Left renal cortex interstitium (tissue), 4 donors: Measurements from ENCODE around the gene ZDHHC14. TPM values are rescaled to one million over a fixed set of nuclear protein-coding genes. Genes with fewer than 3 reads are reported as not detected.
"Not testable (repeated sequence)": the region's sequence is repeated elsewhere in the genome, so short reads cannot be mapped to it uniquely, and the experiment has no call there.

ENCODE experiments used
- DNase-seq, 4 donors: peaks; one replicate each; pipeline ENCODE4 v3.0.0-alpha.2; 2013; ENCODE audit warnings: low read depth in 4 of 4, low spot score in 2 of 4, missing footprints in 1 of 4
- polyA plus RNA-seq, 4 donors: library from polyadenylated mRNA; unstranded; fragments of 120-200 nt; gene quantifications; one replicate each; pipeline ENCODE4 v1.2.1, GENCODE V29; 2013; ENCODE audit not compliant: insufficient read length in 4 of 4

Gene ZDHHC14
- polyA plus RNA-seq, 4 donors: 18.8 to 21.6 (median 19.9) TPM

DNA sequence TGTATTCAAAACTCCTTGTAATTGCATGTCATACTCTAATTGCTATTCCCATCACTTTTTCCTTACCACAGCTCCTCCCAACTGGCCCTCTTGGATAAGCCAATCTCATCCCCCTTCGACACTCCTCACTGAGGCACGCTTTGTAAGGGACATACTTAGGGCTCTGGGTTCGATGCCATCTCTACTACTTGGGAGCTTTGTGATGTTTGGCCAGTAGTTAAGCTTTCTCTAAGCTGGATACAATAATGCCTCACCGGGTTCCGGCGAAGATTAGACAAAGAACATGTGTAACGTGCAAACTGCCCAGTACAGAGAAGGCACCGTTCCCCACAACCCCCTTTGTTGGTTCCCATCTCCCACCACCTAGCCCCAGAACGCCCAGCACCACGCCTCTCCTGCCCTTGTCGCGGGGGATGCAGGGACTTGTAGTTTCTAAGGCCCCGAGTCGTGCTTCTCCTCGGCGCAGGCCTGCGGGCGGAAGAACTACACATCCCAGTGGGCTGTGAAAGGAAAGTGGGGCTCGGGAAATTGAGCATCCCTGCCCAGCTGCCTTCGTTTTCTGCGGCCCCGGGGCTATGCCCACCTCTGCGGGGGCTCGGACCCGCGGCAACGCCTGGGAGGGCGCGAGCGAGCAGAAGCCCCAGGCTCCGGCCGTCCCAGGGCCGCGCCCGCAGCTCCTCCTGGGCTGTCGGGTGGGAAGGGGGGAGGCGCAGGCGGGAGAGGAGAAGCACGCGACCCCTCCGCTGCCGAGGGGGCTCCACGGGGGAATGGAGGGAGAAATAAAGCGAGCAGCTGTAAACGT, 1.1 kb upstream of the ZDHHC14 start:
- DNase-seq: peak in 3 of 4 donors; percentile 66 to 89 (median 79)

- peak in 1 of 4 donors; percentile 35 for DNase-seq
Observed at GRCh38 chr6:157380458-157380778, 572 bp upstream of the ZDHHC14 start.

DNA sequence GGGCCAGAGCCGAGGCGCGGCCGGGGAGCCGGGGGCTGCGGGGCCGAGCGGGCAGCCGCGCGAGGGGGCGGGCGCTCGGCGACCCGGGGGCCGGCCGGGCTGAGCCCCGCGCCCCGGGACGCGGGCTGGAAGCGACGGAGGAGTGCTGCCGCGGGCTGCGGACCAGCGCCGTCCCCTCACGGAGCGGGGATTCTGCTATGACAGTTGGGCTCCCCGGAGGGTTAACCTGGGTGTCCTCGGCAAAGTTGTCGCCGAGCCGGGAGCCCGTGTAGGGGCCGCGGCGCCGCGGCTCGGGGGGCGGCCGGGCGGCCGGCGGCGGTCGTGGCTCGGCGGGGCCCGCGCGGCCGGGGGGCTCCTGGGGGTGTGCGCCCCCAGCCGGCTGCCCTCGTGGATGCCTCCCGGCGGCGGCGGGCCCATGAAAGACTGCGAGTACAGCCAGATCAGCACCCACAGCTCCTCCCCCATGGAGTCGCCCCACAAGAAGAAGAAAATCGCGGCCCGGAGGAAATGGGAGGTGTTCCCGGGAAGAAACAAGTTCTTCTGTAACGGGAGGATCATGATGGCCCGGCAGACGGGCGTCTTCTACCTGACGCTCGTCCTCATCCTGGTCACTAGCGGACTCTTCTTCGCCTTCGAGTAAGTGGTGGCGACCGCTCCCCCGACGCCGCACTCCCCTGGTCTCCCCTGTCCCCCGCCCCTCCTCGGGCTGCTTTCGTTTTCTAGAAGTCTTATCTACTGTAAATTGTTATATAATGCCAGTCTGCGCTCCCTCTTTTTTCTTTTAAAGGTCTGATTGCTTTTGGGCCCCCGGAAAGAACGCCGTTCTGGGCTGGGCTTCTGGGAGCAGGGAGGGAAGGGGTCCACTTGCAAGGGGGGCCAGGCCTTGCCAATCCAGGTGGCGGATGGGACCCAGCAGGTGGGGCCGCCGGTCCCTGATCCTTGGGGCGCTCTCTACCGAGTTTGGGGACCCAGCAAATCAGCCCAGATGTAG, 936 bp downstream of the ZDHHC14 start:
- peak in 2 of 4 donors; percentile 21 to 23 for DNase-seq

DNA sequence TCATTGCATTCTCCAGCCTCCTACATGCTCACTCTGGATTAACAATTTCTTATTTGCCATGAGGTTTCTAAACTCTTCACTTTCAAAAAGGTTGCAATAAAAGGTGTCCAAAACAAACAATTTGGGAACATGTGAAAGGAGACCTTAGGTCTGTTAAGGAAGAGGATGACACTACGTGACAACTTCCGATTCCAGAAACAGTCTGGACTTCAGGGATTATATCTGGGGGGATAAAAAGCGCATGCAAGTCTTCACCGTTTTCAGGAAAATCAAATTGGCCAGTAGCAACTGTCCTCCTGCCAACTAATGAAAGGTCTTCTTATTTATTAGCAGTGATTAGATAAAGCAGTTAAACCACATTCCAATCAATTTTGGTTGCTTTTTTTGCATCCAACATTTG, 1.8 kb downstream of the ZDHHC14 start:
- DNase-seq: no peak

- DNase-seq: no peak
Observed at GRCh38 chr6:157383471-157383870, 2.5 kb downstream of the ZDHHC14 start.

DNA sequence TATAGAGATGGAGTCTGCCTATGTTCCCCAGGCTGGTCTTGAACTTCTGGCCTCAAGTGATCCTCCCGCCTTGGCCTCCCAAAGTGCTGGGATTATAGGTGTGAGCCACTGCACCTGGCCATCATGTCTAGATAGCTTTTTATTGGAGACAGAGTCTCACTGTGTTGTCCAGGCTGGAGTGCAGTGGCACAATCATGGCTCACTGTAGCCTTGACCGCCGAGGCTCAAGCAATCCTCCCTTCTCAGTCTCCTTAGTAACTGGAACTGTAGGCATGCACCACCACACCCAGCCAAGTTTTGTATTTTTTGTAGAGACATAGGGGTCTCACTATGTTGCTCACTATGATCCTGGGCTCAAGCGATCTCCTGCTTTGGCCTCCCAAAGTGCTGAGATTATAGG, 4.0 kb downstream of the ZDHHC14 start:
- not testable (repeated sequence) for DNase-seq

GRCh38 chr6:157385482-157385881, 4.5 kb downstream of the ZDHHC14 start:
- no peak for DNase-seq

DNA sequence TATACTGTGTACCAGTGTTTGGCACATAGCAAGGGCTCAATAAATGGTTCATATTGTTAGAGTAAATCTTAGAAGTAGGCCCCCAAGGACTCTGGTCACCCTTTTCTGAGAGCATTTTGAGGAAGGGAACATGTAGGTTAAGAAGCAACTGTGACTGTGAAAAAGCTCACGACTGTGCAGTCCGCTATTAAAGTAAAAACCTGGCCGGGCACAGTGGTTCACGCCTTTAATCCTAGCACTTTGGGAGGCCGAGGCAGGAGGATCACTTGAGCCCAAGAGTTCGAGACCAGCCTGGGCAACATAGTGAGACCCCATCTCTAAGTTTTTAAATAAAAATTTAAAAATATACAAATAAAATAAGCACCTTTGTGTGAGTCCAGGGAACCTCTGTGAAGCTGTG, 5.0 kb downstream of the ZDHHC14 start:
- no peak for DNase-seq

DNA sequence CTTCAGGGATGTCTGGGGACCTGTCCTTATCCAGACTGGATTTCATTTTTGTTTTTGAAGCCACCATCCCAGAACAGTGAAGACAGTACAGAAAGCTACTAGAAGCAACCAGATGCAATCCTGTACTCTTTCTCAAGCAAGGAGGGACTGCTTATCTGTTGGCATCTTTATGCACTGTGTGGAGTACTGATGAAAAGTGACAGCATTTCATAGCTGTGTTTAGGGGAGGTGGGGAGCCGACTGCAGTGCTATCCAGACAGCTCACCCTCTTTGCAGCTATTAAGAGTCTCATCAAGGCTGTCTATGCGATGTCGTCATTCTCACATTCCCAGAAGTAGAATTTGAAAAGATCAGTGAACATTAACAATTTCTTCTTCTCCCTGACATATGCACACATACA, 5.5 kb downstream of the ZDHHC14 start:
- DNase-seq: no peak

DNA sequence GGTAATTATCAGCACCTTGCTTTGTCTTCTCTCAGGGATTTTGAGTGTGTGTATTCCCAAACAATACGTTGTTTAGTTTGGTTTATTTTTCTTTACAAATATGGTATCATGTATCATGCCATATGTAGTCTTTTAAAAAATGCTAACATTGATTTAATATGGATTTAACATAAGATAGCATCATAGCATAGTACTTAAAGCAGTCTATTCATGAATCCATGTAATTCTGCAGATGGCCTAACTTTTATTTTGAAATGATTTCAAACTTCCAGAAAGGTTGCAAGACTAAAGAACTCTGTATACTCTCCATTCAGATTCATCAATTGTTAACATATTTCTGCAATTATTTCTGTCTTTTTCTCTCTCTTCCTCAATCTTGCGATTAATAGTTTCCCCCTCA, 7.9 kb downstream of the ZDHHC14 start:
- DNase-seq: no peak

- no peak for DNase-seq
Observed at GRCh38 chr6:157390273-157391060, 9.5 kb downstream of the ZDHHC14 start.

DNA sequence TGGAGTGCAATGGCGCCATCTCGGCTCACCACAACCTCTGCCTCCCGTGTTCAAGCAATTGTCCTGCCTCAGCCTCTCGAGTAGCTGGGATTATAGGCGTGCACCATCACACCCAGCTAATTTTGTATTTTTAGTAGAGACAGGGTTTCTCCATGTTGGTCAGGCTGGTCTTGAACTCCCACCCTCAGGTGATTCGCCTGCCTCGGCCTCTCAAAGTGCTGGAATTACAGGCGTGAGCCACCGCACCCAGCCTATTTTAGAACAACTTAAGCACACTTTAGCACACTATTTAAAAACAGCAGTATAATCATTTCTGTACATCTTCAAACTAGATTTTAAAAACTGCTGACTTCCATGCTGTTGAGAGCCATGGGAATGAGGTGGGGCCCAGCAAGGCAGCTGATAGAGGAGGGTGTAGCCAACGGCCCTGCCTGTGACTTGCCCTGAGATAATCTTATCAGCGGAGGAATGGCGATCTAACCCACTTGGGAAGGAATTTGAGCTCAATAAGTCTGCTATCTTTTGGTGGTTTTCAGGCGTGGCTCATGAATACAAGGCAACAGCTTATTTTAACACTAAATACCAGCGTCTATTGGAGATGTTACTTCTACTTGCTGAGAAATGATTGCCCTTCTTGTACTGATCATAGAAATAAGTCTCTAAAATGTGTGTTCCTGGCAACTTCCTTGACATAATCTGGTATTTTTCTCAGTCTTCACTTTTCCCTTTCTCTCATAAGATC, 12.1 kb downstream of the ZDHHC14 start:
- no peak for DNase-seq

GRCh38 chr6:157393669-157394327, 12.8 kb downstream of the ZDHHC14 start:
- DNase-seq: no peak

- not testable (repeated sequence) for DNase-seq
Observed at GRCh38 chr6:157395199-157395598, 14.2 kb downstream of the ZDHHC14 start.

GRCh38 chr6:157396026-157396425, 15.0 kb downstream of the ZDHHC14 start:
- DNase-seq: no peak

DNA sequence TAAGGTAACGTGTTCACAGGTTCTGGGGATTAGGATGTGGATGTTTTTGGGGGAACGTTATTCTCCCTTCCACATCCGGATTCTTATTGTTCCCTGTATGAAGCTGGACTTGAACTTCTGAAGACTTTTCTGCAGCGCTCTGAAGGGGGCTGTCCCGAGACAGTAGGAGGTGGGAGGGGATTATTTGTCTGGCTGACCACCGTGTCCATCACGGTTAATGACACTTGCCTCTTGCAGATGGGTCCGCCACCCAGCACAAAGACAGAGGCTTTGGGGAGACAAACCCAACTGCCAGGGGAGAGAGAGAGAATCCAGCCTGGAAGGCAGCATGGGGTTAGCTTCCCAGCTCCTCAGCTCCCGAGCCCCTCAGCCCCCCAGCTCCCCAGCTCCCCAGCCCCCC, 16.7 kb downstream of the ZDHHC14 start:
- no peak for DNase-seq

- DNase-seq: no peak
Observed at GRCh38 chr6:157398151-157398550, 17.2 kb downstream of the ZDHHC14 start.

DNA sequence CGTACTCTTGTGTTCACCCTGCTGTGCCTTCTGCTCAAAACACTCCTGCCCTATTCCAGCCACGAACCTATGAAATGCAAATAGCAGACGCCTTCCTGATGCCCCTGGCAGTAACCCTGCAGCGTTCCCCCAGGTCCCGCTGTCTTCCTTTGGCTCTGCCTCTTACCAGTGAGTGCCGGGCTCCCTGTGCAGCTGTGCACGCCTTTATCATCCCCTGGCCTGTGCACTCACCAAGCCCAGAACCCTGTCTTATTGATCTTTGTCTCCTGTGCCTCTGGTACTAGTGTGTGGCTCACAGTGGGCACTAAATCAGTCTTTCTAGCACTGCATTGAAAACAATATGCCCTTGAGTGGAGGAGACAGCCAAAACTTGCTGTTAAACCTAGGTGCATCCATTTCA, 19.7 kb downstream of the ZDHHC14 start:
- DNase-seq: no peak

GRCh38 chr6:157401734-157402338, 20.8 kb downstream of the ZDHHC14 start:
- DNase-seq: no peak
